Measurements from ENCODE around the gene CEACAM20. TPM values are rescaled to one million over a fixed set of nuclear protein-coding genes. Genes with fewer than 3 reads are reported as not detected.
A peak's percentile ranks its signal among the peaks of the same experiment; 100 is the strongest.

The CEACAM20 gene
- total RNA-seq (2021; ENCODE audit: unreplicated experiment) (not detected), Bru-seq, nascent RNA (percentile 16 among the genes with signal in this experiment), BruChase-seq, experiment 1, labeled RNA remaining after a 6-hour chase (percentile 21 among the genes with signal in this experiment), BruChase-seq, experiment 2, labeled RNA remaining after a 2-hour chase (percentile 23 among the genes with signal in this experiment)
- polyA plus RNA-seq (2012), result 0.05 TPM in 1 of 2 replicates, not detected in the other
- long read RNA-seq, result 0 reads

- POLR2A ChIA-PET, result no interaction called here
- H3K79me2 ChIP-seq (ENCODE audit: insufficient read depth, low read length), result no peaks in the 10 kb centered on the region
- H3K36me3 ChIP-seq (ENCODE audit: control insufficient read depth in 1 of 2, insufficient read depth in 2 of 2, low read length in 2 of 2), result no peaks in the 10 kb centered on the region
- no peak within 1 kb of the TSS for H2AFZ ChIP-seq (ENCODE audit: low read depth, low read length, poor library complexity, severe bottlenecking)
- ATAC-seq, result no peak
- no TSS peak for BruUV-seq (replicated peaks)
- no peak within 1 kb of the TSS for H3K4me3 ChIP-seq (replicated peaks in 1 of 2; ENCODE audit: low read depth in 1 of 2, low read length in 2 of 2)
- DNase-seq (ENCODE audit: low read depth, low spot score), result no peak
- no peak within 1 kb of the TSS for H3K27ac ChIP-seq (ENCODE audit: low read depth, low read length)
- H3K27me3 ChIP-seq (ENCODE audit: insufficient read depth, low read length), result no peaks in the 10 kb centered on the region
- CTCF ChIA-PET, result no interaction called here
- H4K20me1 ChIP-seq (ENCODE audit: insufficient read depth), result no peaks in the 10 kb centered on the region
- intact Hi-C loops (cut with micrococcal nuclease), result no loop called here
- RAD21 ChIA-PET (ENCODE audit: low non-redundant PET in 1 of 2, low total read pairs in 2 of 2, uncharacterized antibody in 2 of 2, unreplicated experiment in 2 of 2), result no interaction called here
- H3K9me2 ChIP-seq (ENCODE audit: insufficient read depth), result no peaks in the 10 kb centered on the region
- no peaks in the 10 kb centered on the region for H3K9me3 ChIP-seq (ENCODE audit: control insufficient read depth in 1 of 2, insufficient read depth in 1 of 2, low read depth in 1 of 2, low read length in 2 of 2)
- no peak within 1 kb of the TSS for H3K4me2 ChIP-seq (ENCODE audit: low read length)
- no peaks in the 10 kb centered on the region for H3K4me1 ChIP-seq (ENCODE audit: control insufficient read depth in 1 of 2, insufficient read depth in 2 of 2, low read length in 2 of 2)
- no peak for TF ChIP-seq FOSL1 (IDR thresholded peaks at IDR 0.05; ENCODE audit: low read depth)
- no peak for TF ChIP-seq CBX3 (IDR thresholded peaks at IDR 0.05; ENCODE audit: low read depth)
- TF ChIP-seq POLR2AphosphoS5 (IDR thresholded peaks at IDR 0.05; ENCODE audit: low read depth, low read length), result no peak
- no peak for TF ChIP-seq CEBPB (IDR thresholded peaks at IDR 0.05; ENCODE audit: low read depth)
- no peak for TF ChIP-seq SRF (IDR thresholded peaks at IDR 0.05; ENCODE audit: low read depth)
- no peak for TF ChIP-seq JUND (IDR thresholded peaks at IDR 0.05)
- TF ChIP-seq EZH2phosphoT487 (IDR thresholded peaks at IDR 0.05; ENCODE audit: borderline replicate concordance), result no peak
- no peak for TF ChIP-seq POLR2A (IDR thresholded peaks at IDR 0.05; ENCODE audit: borderline replicate concordance, extremely low read depth, insufficient read depth, insufficient read length)
- TF ChIP-seq EZH2 (IDR thresholded peaks at IDR 0.05), result no peak
- TF ChIP-seq ZNF274 (IDR thresholded peaks at IDR 0.05; ENCODE audit: low read depth, low read length), result no peak
- TF ChIP-seq SIN3A (IDR thresholded peaks at IDR 0.05; ENCODE audit: low read depth), result no peak
- TF ChIP-seq, protein P1, sequence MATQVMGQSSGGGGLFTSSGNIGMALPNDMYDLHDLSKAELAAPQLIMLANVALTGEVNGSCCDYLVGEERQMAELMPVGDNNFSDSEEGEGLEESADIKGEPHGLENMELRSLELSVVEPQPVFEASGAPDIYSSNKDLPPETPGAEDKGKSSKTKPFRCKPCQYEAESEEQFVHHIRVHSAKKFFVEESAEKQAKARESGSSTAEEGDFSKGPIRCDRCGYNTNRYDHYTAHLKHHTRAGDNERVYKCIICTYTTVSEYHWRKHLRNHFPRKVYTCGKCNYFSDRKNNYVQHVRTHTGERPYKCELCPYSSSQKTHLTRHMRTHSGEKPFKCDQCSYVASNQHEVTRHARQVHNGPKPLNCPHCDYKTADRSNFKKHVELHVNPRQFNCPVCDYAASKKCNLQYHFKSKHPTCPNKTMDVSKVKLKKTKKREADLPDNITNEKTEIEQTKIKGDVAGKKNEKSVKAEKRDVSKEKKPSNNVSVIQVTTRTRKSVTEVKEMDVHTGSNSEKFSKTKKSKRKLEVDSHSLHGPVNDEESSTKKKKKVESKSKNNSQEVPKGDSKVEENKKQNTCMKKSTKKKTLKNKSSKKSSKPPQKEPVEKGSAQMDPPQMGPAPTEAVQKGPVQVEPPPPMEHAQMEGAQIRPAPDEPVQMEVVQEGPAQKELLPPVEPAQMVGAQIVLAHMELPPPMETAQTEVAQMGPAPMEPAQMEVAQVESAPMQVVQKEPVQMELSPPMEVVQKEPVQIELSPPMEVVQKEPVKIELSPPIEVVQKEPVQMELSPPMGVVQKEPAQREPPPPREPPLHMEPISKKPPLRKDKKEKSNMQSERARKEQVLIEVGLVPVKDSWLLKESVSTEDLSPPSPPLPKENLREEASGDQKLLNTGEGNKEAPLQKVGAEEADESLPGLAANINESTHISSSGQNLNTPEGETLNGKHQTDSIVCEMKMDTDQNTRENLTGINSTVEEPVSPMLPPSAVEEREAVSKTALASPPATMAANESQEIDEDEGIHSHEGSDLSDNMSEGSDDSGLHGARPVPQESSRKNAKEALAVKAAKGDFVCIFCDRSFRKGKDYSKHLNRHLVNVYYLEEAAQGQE (IDR thresholded peaks at IDR 0.05; ENCODE audit: low read depth), result no peak
- no peak for TF ChIP-seq YY1 (IDR thresholded peaks at IDR 0.05; ENCODE audit: extremely low read depth, insufficient replicate concordance, low read depth, low read length)
- TF ChIP-seq ZFX (IDR thresholded peaks at IDR 0.05), result no peak
- TF ChIP-seq ATF3 (IDR thresholded peaks at IDR 0.05), result no peak
- no peak for TF ChIP-seq ZBTB33 (IDR thresholded peaks at IDR 0.05; ENCODE audit: extremely low read depth, insufficient replicate concordance, low read length)
- TF ChIP-seq SP1 (IDR thresholded peaks at IDR 0.05; ENCODE audit: low read depth), result no peak
- no peak for TF ChIP-seq ELF1 (IDR thresholded peaks at IDR 0.05; ENCODE audit: borderline replicate concordance, low read depth)
- H3K9ac ChIP-seq (ENCODE audit: low read length), result no peak within 1 kb of the TSS
These were observed at the start of gene CEACAM20 for GRCh38 chr19:44529536-44529935. Gene CEACAM20, minus strand, starts transcription at chr19:44529675. Its CDS starts 166 bp downstream, at chr19:44529509.
